GM08714 (cell line): ENCODE measurements around the gene AMOTL1.

Experiments used
- H3K4me3 ChIP-seq: fragments of 200-500 bp; sonication (Bioruptor generic); 2 replicates; pipeline ENCODE4 v1.5.1; 2014; ENCODE audit warnings: mild to moderate bottlenecking, low read length, inconsistent platforms
- ZNF274 ChIP-seq: IDR thresholded peaks from 2 replicates; pipeline ENCODE4 v1.6.1; 2012; ENCODE audit warnings: mild to moderate bottlenecking, low read depth, low read length

Gene AMOTL1

DNA sequence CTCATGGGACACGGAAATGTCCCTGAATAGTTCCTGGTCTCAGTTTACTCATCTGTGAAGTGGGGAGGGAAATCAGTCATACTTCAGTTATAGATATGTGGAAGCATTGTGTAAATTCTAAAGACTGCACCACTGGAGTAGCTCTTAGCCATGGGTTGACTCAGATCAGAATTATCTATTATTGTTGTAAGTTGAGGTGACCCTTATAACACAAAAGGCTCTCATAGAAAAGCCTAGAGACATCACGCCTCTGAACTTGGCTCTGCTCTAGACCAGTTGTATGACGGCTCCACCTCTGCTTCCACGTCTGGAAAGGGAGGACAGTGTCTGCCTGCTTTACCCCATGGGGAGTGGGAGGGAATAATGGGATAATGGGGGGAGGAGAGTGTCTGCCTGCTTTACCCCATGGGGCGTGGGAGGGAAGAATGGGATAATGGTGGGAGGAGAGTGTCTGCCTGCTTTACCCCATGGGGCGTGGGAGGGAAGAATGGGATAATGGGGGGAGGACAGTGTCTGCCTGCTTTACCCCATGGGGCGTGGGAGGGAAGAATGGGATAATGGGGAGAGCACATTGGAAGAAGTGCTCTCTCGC, 98.2 kb downstream of the AMOTL1 start:
- no peak overlapping the region for H3K4me3 ChIP-seq
- TF ChIP-seq ZNF274: no peak

DNA sequence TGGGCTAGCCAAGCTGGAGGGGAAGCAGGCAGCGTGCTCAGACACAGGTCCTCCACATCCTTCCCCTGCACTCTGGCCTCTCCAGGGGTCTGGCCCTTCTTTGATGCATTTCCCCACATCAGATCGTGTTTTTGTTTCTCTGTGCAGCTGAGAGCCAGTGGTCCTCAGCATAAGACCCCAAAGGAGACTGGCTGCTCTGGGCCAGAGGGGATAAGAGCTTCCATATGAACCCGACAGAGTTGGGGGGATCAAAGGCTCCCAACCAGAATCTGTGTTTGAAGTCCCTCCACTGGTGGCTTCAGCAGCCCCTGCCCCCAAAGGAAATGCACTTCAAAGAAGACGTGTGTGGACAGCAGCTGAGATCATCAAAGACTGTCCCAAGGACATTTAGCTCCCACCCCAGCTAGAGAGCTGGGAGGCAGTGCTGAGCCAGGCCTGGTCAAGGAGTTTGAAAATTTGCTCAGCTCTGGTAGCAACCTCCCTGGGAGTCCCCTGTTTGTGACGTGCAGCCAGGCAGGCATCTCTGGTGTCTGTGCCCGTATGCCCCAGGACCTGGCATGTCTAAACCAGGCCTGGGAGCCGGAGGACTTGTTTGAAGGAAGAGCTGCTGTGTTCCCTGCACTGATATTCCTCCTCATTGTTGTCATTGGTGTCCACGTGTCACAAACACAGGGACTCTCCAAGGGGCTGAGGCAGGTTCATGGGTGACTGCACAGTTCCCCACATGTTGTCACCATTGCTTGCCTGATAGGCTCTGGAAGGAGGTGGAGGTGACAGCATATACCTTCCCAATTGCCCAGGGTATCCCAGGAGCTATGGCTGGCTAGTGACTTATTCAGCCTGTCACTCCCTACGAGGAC, 99.0 kb downstream of the AMOTL1 start:
- TF ChIP-seq ZNF274: no peak
- no peak overlapping the region for H3K4me3 ChIP-seq

DNA sequence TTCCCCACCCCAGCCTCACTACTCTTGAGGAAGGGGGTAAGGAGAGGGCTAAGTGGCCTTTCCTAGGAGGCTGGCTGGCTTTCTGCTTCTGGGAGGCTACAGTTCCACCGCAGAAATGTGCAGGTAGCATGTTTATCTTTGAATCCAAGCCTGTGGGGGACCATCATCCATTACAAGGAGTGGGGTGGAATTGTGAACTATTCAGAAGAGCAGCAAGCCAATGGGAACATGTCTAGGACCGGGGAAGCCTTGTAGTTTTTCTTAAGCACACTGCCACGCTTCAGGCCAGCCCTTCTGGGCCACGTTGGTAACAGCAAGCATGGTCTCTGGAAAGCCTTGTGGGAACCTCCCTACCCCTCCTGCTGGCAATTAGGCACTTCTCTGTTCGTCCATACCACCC, 100.3 kb downstream of the AMOTL1 start:
- H3K4me3 ChIP-seq: no peak overlapping the region
- TF ChIP-seq ZNF274: no peak

GRCh38 chr11:94869186-94869585, 101.0 kb downstream of the AMOTL1 start:
- no peak overlapping the region for H3K4me3 ChIP-seq
- no peak for TF ChIP-seq ZNF274

- no peak overlapping the region for H3K4me3 ChIP-seq
- TF ChIP-seq ZNF274: no peak
Measured at GRCh38 chr11:94870422-94870821, 102.3 kb downstream of the AMOTL1 start.

GRCh38 chr11:94871491-94872185, 103.5 kb downstream of the AMOTL1 start:
- no peak overlapping the region for H3K4me3 ChIP-seq
- no peak for TF ChIP-seq ZNF274

GRCh38 chr11:94873916-94874540, 105.9 kb downstream of the AMOTL1 start:
- no peak for TF ChIP-seq ZNF274
- no peak overlapping the region for H3K4me3 ChIP-seq

DNA sequence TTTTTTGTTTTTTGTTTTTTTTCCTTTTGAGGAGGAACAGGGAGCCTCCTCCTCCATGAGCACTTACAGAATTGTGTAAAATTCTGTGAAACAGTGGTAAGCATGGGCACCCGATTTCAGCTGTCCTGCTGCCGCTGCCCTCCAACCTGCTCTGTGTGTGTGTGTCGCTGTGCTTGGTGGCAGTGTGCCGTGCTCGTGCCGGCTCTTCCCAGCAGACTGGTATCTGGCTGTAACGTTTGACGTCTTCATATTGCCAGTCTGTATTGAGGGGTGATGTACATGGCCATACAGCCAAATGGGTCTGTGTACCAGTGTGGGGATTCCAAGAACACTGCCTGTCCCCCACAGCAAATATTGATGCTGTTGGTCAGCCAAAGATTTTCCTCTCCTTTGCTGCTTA, 108.1 kb downstream of the AMOTL1 start:
- H3K4me3 ChIP-seq: no peak overlapping the region
- TF ChIP-seq ZNF274: no peak

DNA sequence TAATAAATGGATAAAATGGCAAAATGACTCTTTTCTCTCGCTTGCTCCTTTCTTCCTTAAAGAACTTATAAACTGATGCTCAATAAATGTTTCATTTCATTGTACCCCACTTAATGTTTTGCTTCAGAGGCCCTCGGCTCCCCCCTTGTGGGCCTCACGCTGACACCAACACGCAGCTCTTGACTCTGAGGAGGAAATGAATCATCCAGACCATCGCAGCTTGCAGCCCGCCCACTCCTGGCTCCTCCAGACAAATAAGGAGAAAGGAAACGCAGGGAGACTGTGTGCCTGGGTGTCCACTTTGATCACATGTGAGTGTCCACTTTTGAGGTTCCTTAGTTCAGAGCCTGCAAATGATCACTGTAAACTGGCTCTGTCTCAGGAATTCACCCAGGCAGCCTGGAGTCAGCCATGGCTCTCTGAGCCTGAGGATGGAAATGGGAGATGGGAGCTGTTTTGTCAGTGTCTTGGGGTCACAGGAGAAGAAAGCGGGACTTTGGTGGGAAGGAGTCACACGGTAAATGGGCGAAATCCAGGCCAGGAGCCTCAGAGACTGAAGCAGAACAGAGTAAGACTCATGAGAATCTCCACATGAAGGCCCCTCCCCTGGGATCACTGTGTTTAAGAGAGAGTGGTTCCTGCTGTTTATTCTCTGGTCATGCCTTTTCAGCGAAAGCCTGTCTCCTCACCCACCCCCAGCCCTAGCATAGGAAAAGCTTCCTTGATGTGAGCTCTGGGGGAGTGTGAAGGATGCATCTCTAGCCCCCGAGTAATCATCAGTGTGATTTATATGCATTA, 108.7 kb downstream of the AMOTL1 start:
- TF ChIP-seq ZNF274: no peak
- no peak overlapping the region for H3K4me3 ChIP-seq

DNA sequence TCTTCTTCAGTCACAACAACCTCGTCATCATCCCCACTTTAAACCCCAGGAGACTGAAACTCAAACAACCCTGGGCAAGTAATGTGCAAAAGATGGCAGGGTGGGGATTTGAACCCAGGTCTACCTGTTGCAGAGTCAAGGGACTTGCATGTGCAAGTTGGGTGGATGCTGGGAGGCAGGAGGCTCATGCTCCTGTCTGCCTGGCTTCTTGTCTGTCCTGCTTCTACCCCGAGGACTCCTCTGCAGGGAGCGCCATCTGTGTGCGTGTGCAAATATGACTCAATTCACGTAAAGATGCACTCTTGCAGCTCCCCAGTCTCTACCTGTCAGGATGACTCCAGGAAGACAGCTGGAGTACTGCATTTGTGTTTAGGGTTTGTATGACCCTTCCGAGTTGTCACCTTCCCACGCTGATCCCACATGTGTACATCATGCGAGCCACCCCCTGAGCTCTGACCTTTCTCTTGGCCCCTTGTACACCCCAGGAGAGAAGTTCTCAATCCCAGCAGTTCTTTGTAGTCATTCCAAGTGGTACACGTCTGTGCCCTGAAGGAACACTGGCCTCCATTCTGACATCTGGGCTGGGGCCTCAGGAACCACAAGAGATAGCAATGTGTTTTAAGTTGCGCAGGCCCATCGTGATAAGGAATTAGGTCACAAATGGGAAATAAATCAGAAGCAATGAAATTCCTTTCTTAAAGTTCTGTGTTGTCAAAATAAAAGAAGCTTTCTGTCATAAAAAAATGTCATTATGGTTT, 109.5 kb downstream of the AMOTL1 start:
- TF ChIP-seq ZNF274: no peak
- no peak overlapping the region for H3K4me3 ChIP-seq

DNA sequence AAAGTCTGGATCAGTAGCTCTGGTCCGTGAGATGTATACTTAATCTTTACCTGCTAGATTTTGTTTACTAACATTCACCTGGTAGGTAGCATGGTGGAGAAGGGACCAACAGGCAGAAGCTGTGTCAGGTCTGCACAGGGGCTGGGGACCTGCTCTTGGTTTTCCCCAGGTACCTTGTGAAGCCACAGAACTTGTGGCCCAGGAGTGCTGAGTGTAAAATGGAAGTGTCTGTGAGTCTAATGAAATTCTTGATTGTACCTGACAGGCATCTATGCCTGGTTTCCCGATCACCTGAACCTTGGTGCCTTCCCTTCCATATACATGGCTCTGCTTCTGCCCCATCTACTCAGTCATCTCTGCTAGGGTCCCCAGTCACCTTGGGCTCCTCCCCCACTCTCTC, 110.8 kb downstream of the AMOTL1 start:
- TF ChIP-seq ZNF274: no peak
- no peak overlapping the region for H3K4me3 ChIP-seq

DNA sequence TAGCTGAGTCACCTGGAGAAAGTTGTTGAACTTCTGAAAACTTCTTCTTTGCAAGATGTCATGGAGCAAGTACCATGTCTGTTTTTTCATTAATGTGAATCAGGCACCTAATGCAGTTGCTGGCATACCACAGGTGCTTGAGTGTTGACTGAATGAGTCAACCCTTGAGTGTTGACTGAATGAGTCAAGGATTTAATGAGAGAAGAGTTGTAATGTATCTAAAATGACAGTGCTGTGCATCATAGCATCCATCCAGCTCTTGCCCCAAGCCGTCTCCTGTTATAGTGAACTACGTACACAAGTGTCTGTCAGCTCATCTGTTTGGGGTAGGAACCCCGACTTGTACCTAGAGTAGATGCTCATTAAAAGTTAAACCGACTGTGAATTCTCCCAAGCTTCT, 112.1 kb downstream of the AMOTL1 start:
- TF ChIP-seq ZNF274: no peak
- no peak overlapping the region for H3K4me3 ChIP-seq

- H3K4me3 ChIP-seq: no peak overlapping the region
- no peak for TF ChIP-seq ZNF274
Measured at GRCh38 chr11:94882931-94883330, 114.8 kb downstream of the AMOTL1 start.

- no peak for TF ChIP-seq ZNF274
- H3K4me3 ChIP-seq: no peak overlapping the region
Measured at GRCh38 chr11:94883878-94884277, 115.7 kb downstream of the AMOTL1 start.
